OCI-LY7 (cell line): Measurements from ENCODE around the gene OGA. TPM values are rescaled to one million over a fixed set of nuclear protein-coding genes. Genes with fewer than 3 reads are reported as not detected.

Experiments
- BruUV-seq: library from RNA; stranded (reverse); fragments of 400-500 nt; replicated peaks from 2 replicates; lab custom pipeline; 2021; lab: Mats Ljungman, UMichigan
- CTCF ChIA-PET: fragments of 300-600 bp; sonication (Branson Sonifier 250); formaldehyde crosslinking; loops from one replicate; lab custom pipeline; 2022; ENCODE audit warnings: antibody characterized with exemption; ENCODE audit not compliant: unreplicated experiment; lab: Charles Lee
- POLR2A ChIA-PET: fragments of 300-600 bp; sonication (Branson Sonifier 250); formaldehyde crosslinking; loops from one replicate; lab custom pipeline; 2022; ENCODE audit warnings: antibody characterized with exemption; lab: Charles Lee
- DNase-seq: peaks from one replicate; pipeline ENCODE4 v3.0.0-alpha.2; 2015; ENCODE audit warnings: low spot score
- H2AFZ ChIP-seq: fragments of 200-600 bp; sonication (generic), shearing (Covaris generic); 2 replicates; pipeline ENCODE4 v1.6.1; 2014; ENCODE audit warnings: mild to moderate bottlenecking, antibody characterized with exemption, low read length, moderate library complexity
- H3K27ac ChIP-seq: fragments of 200-600 bp; sonication (generic); 2 replicates; pipeline ENCODE4 v1.5.1; 2014; ENCODE audit warnings: mixed run types, low read depth, mild to moderate bottlenecking, moderate library complexity, low read length, inconsistent platforms; ENCODE audit not compliant: poor library complexity, severe bottlenecking
- H3K36me3 ChIP-seq: fragments of 200-600 bp; sonication (generic); 2 replicates; pipeline ENCODE4 v1.6.1; 2014; ENCODE audit warnings: mild to moderate bottlenecking, antibody characterized with exemption, low read length, moderate library complexity, mixed read lengths; ENCODE audit not compliant: insufficient read depth
- H3K4me1 ChIP-seq: fragments of 200-600 bp; sonication (generic); 2 replicates; pipeline ENCODE4 v1.5.1; 2014; ENCODE audit warnings: mild to moderate bottlenecking, low read length; ENCODE audit not compliant: insufficient read depth, poor library complexity, severe bottlenecking
- H3K4me2 ChIP-seq: fragments of 200-600 bp; sonication (generic); 2 replicates; pipeline ENCODE4 v1.6.1; 2014; ENCODE audit warnings: mild to moderate bottlenecking, low read length
- H3K4me3 ChIP-seq: fragments of 200-600 bp; sonication (generic); 2 replicates; pipeline ENCODE4 v1.5.1; 2014; ENCODE audit warnings: mild to moderate bottlenecking, low read depth, low read length; ENCODE audit not compliant: poor library complexity, severe bottlenecking
- H3K79me2 ChIP-seq: fragments of 200-600 bp; sonication (generic); 2 replicates; pipeline ENCODE4 v1.6.1; 2016; ENCODE audit warnings: low read depth, mild to moderate bottlenecking, low read length, moderate library complexity, mixed read lengths; ENCODE audit not compliant: insufficient read depth
- H3K9me2 ChIP-seq: fragments of 200-600 bp; sonication (generic); 2 replicates; pipeline ENCODE4 v1.6.1; 2016; ENCODE audit warnings: mild to moderate bottlenecking, low read length, mixed read lengths; ENCODE audit not compliant: insufficient read depth
- H3K9me3 ChIP-seq: fragments of 200-600 bp; sonication (generic); 2 replicates; pipeline ENCODE4 v1.6.1; 2014; ENCODE audit warnings: mild to moderate bottlenecking, mixed run types, low read length, mixed read lengths
- H4K20me1 ChIP-seq: fragments of 200-600 bp; sonication (generic); 2 replicates; pipeline ENCODE4 v1.6.1; 2014; ENCODE audit warnings: mild to moderate bottlenecking, antibody characterized with exemption, low read length, moderate library complexity, mixed read lengths; ENCODE audit not compliant: insufficient read depth
- CTCF ChIP-seq: fragments of 200-600 bp; sonication (generic); conservative IDR thresholded peaks from 2 replicates; pipeline ENCODE4 v1.5.1; 2014; ENCODE audit warnings: mild to moderate bottlenecking, antibody characterized with exemption, low read length, moderate library complexity, mixed read lengths
- EZH2phosphoT487 ChIP-seq: fragments of 200-600 bp; sonication (generic); IDR thresholded peaks from 2 replicates; pipeline ENCODE4 v1.6.1; 2018; ENCODE audit warnings: low read depth, borderline replicate concordance, mild to moderate bottlenecking, mixed run types, antibody characterized with exemption, low read length, moderate library complexity, mixed read lengths
- intact Hi-C: fragments of 100-400 bp; cut with micrococcal nuclease; formaldehyde crosslinking; loops from one replicate; pipeline ENCODE4 v1.10.0; 2022; ENCODE audit not compliant: unreplicated experiment
- total RNA-seq, 2 experiments: library from RNA; depleted of rRNA in 1 of 2; stranded (reverse); fragments of >200 nt in 1 of 2; shearing (Covaris generic) in 1 of 2; gene quantifications; 2 replicates each; pipeline ENCODE4 v1.2.3, GENCODE V29; 2014 to 2022

Gene OGA
- total RNA-seq, 2 experiments from 2014 or later, result 65.5 to 109 TPM

DNA sequence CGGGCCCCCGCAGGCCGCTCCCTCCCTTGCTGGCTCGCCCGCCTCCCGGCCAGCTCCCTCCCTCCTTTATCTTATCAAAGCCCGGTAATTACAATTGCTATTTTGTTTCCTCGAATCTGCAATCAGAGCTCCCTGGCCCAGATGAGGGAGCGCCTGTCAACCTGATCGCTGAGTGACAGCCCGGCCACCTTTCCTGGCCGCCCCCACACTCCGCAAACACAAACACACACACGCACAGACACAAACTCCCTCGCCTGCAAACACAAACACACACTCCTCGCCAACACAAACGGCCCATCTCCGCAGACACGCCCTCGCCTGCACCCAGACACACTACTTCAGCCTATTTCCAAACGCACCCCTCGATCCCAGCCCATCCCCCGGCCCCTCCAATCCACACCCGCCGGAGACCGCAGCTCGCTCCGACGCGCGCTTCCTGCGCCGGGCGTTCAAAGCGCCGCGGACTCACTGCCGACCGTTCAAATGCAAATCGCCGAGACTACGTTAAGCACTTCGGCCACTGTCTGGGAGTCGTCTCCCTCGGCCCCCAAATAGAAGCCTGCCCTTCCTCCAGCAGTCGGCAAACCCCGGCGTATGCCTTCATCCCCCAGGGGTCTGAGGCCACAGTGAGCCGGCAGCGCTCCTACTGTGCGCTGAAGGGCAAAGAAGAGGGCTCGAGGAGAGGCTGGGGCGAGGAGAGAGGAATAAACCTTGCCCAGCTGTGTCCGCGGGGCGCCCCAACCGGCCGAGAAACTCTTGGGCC lies 39.3 kb downstream of the OGA start:
- Histone ChIP-seq H3K36me3 (peaks cover 26% of the 10 kb centered on the region; the same call in 1 of the 2 replicates), H3K9me3 (no peaks in the 10 kb centered on the region), H4K20me1 (no peaks in the 10 kb centered on the region), H3K4me1 (peaks cover 47% of the 10 kb centered on the region), H2AFZ (peak overlapping the region; percentile 16; the same call in 1 of the 2 replicates), H3K79me2 (peaks cover 17% of the 10 kb centered on the region; the same call in 1 of the 2 replicates), H3K27ac (peak overlapping the region; percentile 54), H3K4me2 (peak overlapping the region; percentile 96), H3K9me2 (no peaks in the 10 kb centered on the region), H3K4me3 (peak overlapping the region; percentile 48)
- ChIA-PET CTCF (no interaction called here), POLR2A (interaction anchor here (0.6 kb wide), 1 partner anchor 73 kb away, joined by 3 read pairs; no protein-coding TSS in a partner anchor)
- no TSS peak for BruUV-seq
- intact Hi-C loops, result no loop called here
- peak; percentile 62 for DNase-seq
- no peak for TF ChIP-seq CTCF
- TF ChIP-seq EZH2phosphoT487, result no peak

- CTCF ChIA-PET, result no interaction called here
- Histone ChIP-seq H3K4me2 (peak overlapping the region; percentile 96), H4K20me1 (no peaks in the 10 kb centered on the region), H3K9me2 (no peaks in the 10 kb centered on the region), H3K27ac (peak overlapping the region; percentile 54), H3K9me3 (no peaks in the 10 kb centered on the region), H3K4me1 (peaks cover 41% of the 10 kb centered on the region), H3K4me3 (peak overlapping the region; percentile 48), H3K36me3 (peaks cover 22% of the 10 kb centered on the region; the same call in 1 of the 2 replicates), H2AFZ (peak overlapping the region; percentile 16; the same call in 1 of the 2 replicates), H3K79me2 (peaks cover 17% of the 10 kb centered on the region; the same call in 1 of the 2 replicates)
- POLR2A ChIA-PET, result interaction anchor here (0.6 kb wide), 1 partner anchor 72 kb away, joined by 3 read pairs; no protein-coding TSS in a partner anchor
- BruUV-seq, result no TSS peak
- DNase-seq, result no peak
- intact Hi-C loops, result no loop called here
- TF ChIP-seq EZH2phosphoT487, result no peak
- TF ChIP-seq CTCF, result no peak
Measured at GRCh38 chr10:101778151-101778780, 40.0 kb downstream of the OGA start.
